NOMO-1 treated with DMSO at 0.1 percent for 48 hours (cell line): ENCODE measurements around the gene CHMP6.

Source experiments
- DNase-seq: peaks from one replicate; lab custom pipeline; 2025; ENCODE audit not compliant: unreplicated experiment; lab: John Stamatoyannopoulos, UW

CHMP6 gene

DNA sequence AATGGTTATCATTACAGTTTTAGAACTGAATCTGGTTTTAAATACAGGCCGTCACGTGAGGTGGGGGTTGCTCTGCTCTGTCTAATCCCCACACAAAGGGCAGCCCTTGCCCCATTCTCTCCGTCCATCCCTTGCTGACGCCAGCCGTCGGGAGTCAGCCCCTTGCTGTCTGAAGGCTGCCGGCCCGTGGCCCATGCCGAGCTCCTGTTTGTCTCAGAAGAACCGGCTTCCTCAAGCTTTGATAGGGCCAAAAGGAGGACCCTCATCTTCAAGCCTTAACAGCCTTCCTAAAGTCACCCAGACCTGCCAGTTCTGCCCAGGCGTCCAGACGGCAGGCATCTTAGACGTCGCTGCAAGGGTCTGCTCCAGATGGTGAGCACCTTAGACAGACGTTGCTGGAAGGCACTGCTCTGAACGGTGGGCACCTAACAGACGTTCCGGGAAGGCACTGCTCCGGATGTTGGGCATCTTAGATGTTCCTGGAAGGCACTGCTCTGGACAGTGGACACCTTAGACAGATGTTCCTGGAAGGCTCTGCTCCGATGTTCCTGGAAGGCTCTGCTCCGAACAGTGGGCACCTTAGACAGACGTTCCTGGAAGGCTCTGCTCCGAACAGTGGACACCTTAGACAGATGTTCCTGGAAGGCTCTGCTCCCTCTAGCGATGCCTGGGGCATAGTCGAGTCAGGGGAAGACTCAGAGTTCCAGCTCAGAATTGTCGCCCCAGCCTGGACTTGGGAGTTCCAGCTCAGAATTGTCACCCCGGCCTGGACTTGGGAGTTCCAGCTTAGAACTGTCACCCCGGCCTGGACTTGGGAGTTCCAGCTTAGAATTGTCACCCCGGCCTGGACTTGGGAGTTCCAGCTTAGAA lies 35.1 kb upstream of the CHMP6 start:
- DNase-seq: no peak

- no peak for DNase-seq
These were observed 34.1 kb upstream of the CHMP6 start for GRCh38 chr17:80957461-80957941.

DNA sequence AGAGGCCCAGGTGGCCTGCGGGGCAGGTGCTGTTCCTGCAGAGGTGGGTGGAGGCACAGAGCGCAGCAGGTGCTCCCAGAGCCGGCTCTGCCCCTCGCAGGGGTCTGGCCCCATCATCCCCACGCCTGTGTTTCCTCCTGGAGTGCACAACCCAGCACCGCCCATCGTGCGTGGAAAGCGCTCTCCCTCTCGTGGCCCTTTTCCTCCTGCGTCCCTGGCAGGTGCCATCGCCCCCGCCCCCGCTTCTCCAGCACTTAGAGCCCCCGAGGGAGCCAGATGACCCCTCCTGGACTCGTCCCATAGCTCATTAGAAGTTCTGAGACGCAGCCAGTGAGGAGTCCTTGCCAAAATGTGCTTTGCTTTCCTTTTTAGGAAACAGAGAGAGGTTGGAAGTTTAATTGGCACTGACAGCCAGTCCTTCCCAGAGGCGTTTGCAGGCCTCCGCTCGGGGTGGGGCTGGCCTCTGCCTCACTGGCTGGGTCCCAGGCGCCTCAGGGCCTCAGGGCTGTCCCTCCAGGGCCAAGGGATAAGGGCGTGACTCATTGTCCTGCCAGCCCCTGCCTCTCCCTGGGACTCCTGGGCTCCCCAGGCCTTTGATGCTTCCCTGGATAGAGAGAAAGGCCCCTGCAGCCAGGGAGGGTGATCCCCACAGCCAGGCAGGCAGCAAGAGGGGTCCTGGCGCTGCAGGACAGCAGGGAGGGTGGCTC lies 32.2 kb upstream of the CHMP6 start:
- DNase-seq: no peak

GRCh38 chr17:80960037-80960796 lies 31.4 kb upstream of the CHMP6 start:
- DNase-seq: no peak

- DNase-seq: no peak
These were observed 30.7 kb upstream of the CHMP6 start for GRCh38 chr17:80960797-80961452.

- DNase-seq: no peak
These were observed 29.9 kb upstream of the CHMP6 start for GRCh38 chr17:80961541-80962330.

GRCh38 chr17:80962356-80963329 lies 29.0 kb upstream of the CHMP6 start:
- DNase-seq: no peak

GRCh38 chr17:80963812-80964543 lies 27.7 kb upstream of the CHMP6 start:
- no peak for DNase-seq

DNA sequence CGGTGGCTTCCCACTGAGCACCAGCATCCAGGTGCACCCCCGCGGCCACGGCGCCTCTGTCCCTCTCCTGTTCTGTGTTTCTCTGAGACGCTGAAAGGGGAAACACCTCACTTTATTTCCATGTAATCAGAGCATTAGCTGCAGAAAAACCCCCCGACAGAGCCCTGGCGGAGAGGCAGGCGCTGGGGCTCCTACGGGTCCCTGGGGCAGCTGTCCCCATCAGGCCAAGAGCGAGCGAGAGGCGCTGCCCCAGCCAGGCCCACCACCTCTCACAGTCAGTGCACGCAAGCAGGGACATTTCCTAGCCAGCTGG lies 27.1 kb upstream of the CHMP6 start:
- no peak for DNase-seq

DNA sequence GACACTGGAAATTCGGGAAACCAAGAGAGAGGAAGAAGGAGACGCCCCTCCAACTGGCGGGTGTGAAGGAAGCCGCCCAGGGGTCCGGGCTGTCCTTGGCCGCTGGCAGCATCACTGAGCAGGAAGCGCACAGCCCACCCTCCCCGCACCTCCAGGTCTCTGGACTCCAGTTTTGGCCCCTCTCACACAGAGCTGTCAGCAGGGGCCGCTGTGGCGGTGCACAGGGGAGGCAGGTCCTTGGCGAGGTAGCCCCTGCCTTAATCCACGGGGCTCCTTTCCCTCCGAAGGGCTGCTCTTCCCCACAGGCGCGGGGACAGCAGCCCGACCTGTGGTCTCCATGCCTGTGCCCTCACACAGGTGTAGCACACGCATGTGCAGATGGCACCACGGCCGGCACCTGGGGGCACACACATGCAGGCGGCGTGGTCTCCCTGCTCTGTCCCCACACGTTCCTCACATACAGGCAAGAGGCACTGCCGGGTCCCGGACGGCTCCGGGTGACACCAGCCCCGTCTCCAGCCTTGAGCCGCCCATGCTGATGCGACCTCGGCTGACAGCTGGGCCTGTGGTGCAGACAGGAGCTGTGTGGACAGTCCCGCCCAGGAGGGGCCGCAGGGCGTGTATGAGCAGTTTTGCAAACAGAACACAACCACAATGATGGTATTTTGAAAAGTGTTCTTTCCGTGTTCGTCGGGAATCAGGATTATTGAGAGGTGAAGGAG lies 26.6 kb upstream of the CHMP6 start:
- DNase-seq: no peak

GRCh38 chr17:80965606-80966005 lies 26.0 kb upstream of the CHMP6 start:
- DNase-seq: no peak

DNA sequence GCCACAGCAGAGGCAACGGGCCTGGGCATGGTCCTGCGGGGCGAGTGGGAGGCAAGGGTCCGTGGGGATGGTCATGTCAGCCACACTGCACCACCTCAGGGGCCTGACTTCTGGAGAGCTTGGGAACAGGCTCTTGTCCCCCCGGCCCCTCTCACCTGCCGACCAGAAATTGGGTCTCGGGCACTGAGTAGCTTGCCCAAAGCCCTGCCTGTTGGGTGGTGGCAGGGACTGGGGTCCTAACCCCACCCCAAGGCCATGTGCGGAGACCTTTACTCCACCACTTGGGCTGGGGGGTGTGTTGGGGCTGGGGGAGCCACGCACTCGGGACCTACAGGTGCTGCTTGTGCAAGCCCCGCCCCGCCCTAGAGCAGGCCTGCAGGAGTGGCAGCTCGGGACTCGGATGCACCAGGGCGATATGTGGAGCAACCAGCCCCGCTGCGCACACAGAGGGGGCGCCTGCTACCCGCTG lies 24.2 kb upstream of the CHMP6 start:
- no peak for DNase-seq

- DNase-seq: no peak
These were observed 23.0 kb upstream of the CHMP6 start for GRCh38 chr17:80968602-80969029.

DNA sequence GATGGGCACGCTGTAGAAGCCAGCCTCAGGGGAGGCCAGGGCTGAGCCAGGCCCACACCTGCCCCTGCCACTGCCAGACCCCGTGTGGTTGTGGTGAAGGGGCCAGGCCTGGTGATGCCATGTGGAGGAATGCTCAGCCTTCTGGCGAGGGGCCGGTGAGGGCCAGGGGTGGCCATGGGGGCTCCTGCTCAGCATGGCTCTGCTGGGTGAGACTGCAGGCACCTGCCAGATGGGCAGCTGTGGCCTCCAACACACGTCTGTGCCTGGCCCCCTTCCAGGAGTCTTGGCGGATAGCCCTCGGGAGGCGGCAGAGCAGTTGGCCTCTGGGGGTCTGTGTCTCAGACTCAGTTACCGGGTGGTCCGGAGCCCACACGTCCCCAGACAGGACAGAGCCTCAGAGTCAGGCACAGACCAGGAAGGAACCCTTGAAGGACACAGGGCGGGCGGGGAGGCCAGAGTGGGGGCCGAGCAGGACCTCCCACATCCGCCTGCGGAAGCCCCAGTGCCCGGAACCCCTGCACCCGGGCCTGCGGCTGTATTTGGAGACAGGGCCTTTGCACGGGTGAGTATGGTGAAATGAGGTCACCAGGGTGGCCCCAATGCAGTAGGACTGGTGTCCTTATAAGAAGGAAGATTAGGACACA lies 22.5 kb upstream of the CHMP6 start:
- DNase-seq: no peak

GRCh38 chr17:80969674-80970043 lies 22.0 kb upstream of the CHMP6 start:
- no peak for DNase-seq

DNA sequence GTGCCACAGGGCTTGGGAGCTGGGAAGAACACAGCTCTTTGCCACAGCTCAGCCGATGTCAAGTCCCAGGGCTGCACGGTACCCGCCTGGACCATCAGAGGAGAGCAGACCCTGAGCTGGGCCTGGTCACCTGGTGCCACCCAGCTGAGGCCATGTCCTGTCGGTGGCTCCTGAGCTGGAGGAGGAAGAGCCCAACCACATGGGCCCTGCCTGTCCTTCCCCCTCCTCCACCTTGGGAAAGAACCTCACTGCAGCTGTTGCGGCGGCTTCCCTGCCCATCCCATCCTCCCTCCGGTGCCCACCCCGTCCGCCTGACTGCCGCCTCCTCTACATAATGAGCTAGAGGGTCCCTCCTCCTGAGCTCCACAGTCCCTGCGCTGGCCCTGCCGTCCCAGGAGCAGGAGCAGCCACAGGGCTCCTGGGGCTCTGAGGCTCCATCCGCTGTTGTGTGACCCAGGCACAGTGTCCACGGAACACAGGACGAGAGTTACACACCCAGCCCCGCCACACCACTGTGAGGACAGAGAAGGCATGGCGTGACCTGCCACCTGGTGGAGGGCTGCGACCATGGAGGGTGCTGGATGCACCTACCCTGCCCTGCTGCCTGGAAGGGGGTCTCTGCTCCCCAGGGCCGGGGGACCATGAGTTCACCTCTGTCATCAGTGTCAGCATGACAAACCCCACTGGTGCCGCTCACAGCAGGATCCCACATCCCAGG lies 21.4 kb upstream of the CHMP6 start:
- DNase-seq: no peak
